ENCODE results near the gene C12orf60. TPM values are rescaled to one million over a fixed set of nuclear protein-coding genes. Genes with fewer than 3 reads are reported as not detected.

Gene C12orf60
- total RNA-seq, 4 donors from 2014 or later = 0.49 to 0.62 TPM; not detected in 2

DNA sequence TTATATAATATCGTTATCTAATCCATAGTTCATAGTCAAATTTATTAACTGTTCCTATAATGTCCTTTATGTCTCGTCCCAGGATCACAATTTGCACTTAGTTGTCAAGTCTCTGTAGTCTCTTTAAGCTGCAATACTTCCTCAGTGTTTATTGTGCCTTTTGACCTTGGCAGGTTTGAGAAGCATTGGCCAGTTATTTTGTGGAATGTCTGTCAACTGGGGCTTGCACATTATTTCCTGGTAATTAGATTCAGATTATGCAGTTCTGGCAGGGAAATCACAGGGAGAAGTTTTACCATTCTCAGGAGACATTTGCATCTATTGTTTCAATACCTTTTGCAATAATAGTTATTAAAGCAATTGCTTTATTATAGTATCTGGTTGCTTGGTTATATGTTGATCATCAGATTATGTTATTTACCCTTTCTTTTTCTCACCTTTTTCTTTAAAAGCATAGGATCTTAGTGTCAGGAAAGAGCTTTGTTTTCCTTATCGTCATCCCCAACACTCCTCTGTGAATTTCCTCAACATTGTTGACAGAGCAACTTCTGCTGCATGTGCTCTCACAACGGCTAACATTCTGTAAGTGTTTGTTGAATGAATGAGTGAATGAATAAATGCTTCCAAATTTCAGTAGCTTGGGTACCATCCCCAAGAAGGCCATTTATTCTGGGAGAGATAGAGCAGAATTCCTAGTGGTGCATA lies 43.6 kb downstream of the C12orf60 start:
- no peak overlapping the region for H3K4me3 ChIP-seq (ENCODE audit: low read depth, poor library complexity, severe bottlenecking)
- WGBS, 2 donors = 64 to 66% methylated on average over 4 of the region's 4 CpGs
- intact Hi-C loops (cut with DNase I; ENCODE audit: low total_unique reads) = no loop called here
- DNase-seq (ENCODE audit: low spot score in 2 of 2) = no peak
- TF ChIP-seq POLR2A (IDR thresholded peaks at IDR 0.05) = no peak
- TF ChIP-seq, protein P1, sequence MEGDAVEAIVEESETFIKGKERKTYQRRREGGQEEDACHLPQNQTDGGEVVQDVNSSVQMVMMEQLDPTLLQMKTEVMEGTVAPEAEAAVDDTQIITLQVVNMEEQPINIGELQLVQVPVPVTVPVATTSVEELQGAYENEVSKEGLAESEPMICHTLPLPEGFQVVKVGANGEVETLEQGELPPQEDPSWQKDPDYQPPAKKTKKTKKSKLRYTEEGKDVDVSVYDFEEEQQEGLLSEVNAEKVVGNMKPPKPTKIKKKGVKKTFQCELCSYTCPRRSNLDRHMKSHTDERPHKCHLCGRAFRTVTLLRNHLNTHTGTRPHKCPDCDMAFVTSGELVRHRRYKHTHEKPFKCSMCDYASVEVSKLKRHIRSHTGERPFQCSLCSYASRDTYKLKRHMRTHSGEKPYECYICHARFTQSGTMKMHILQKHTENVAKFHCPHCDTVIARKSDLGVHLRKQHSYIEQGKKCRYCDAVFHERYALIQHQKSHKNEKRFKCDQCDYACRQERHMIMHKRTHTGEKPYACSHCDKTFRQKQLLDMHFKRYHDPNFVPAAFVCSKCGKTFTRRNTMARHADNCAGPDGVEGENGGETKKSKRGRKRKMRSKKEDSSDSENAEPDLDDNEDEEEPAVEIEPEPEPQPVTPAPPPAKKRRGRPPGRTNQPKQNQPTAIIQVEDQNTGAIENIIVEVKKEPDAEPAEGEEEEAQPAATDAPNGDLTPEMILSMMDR (IDR thresholded peaks at IDR 0.05) = no peak

DNA sequence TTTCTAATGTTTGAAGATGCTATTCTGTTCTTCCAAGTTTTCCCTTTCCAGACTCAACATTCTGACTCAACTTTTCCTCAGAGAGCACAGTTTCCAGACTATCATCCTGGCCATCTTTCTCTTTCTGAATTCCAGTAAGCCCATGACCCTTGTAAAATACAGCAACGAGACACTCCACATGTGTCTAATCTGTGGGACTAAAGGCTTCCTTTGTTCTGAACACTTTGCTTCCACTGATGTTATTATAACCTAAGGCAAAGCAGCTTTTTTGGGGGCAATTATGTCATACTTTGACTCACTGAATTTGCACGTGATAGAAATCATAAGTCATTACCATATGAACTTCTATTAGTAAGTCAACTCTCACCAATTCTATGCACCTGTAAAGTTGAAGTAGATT lies 46.2 kb downstream of the C12orf60 start:
- 13 to 21% methylated on average over 2 of the region's 2 CpGs for WGBS, 2 donors
- DNase-seq (ENCODE audit: low spot score in 2 of 2) = no peak
- intact Hi-C loops (cut with DNase I; ENCODE audit: low total_unique reads) = no loop called here

DNA sequence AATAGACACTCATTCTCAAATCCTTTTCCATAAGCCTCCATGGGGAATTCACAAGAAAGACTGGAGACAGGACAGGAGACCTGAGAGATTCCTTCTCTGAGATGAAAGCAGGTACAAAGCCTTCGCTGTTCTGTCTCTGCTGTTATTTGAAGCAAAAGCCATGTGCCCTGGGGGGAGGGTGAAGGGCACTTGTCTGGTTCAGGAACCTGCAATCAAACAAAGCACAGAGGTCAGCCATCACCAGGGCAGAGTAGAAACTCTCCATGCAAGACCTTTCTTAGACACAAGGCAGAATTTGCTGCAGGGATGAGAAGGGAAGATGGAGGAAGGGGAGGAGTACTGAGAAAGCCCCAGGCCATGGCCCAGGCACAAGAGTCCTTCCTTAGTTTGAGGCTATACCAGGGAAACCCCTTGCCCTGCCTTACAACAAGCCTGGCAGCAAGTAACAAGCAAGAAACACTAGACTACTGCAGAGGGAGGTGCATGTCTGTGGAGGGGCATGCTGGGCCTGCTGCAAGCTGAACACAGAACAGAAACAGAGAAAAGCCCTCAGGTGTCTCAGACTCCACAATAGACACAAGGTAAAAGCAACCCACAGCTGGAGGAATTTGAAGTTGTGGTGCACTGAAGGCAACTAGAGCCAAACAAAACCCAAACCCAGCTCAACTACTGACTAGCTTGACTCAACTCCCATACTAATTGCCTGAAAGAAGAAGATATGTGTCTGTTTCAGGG lies 47.6 kb downstream of the C12orf60 start:
- H3K4me3 ChIP-seq (ENCODE audit: low read depth, poor library complexity, severe bottlenecking) = no peak overlapping the region
- TF ChIP-seq, protein P1 (IDR thresholded peaks at IDR 0.05) = no peak
- no peak for TF ChIP-seq POLR2A (IDR thresholded peaks at IDR 0.05)
- no peak for DNase-seq (ENCODE audit: low spot score in 2 of 2)
- 0 to 47% methylated on average over 1 of the region's 1 CpG for WGBS, 2 donors
- intact Hi-C loops (cut with DNase I; ENCODE audit: low total_unique reads) = no loop called here

More for the DNA sequence above, 46.2 kb downstream of the C12orf60 start:
- no peak overlapping the region for H3K4me3 ChIP-seq (ENCODE audit: low read depth, poor library complexity, severe bottlenecking)
- TF ChIP-seq, protein P1 (IDR thresholded peaks at IDR 0.05) = no peak
- TF ChIP-seq POLR2A (IDR thresholded peaks at IDR 0.05) = no peak

DNA sequence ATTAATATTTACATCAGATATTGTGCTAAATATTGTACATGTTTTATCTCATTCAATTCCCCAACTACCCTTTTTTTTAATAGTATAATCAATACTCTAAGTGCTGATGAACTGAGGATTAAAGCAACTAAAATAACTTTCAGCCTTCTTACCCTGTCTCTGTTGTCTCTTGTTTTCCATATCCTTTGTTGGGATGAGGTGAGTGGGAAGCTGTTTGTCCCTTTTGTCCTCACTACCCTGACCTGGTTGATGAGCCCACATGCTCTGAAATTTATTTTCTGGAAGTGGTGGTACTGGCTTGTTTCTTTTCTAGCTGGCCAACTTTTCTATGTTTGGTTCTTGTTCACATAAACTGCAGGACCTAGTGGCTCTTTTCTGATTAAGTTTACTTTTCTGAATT lies 49.4 kb downstream of the C12orf60 start:
- H3K4me3 ChIP-seq (ENCODE audit: low read depth, poor library complexity, severe bottlenecking) = no peak overlapping the region
- no peak for DNase-seq (ENCODE audit: low spot score in 2 of 2)
- TF ChIP-seq, protein P1 (IDR thresholded peaks at IDR 0.05) = no peak
- TF ChIP-seq POLR2A (IDR thresholded peaks at IDR 0.05) = no peak
- intact Hi-C loops (cut with DNase I; ENCODE audit: low total_unique reads) = no loop called here

DNA sequence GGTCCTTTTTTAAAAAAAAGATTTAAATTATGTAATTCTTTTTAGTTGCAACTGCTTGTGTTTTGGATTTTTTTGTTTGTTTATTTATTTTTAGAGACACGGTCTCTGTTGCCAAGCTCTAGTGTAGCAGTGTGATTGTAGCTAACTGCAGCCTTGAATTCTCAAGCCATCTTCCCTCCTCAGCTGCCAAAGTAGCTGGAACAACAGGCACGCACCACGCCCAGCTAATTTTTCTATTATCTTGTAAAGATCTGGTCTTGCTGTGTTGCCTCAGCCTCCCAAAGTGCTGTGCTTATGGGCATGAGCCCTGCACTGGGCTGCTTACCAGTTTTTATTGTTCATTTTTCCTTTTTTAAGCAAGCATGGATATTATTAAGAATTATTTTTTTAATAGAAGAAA lies 50.5 kb downstream of the C12orf60 start:
- TF ChIP-seq, protein P1 (IDR thresholded peaks at IDR 0.05) = no peak
- TF ChIP-seq POLR2A (IDR thresholded peaks at IDR 0.05) = no peak
- DNase-seq (ENCODE audit: low spot score in 2 of 2) = peak; percentile 43 to 85
- no peak overlapping the region for H3K4me3 ChIP-seq (ENCODE audit: low read depth, poor library complexity, severe bottlenecking)
- intact Hi-C loops (cut with DNase I; ENCODE audit: low total_unique reads) = no loop called here
- WGBS, 2 donors = 21 to 24% methylated on average over 3 of the region's 3 CpGs
